ENCODE measurements around the gene PLSCR4. TPM values are rescaled to one million over a fixed set of nuclear protein-coding genes. Genes with fewer than 3 reads are reported as not detected.

Gene PLSCR4
- total RNA-seq, 1 donor from 2014 or later = 50.3 TPM

- Histone ChIP-seq H3K4me1 (peaks cover 46% of the 10 kb centered on the region), H3K9me3 (no peaks in the 10 kb centered on the region), H3K4me3 (no peak overlapping the region), H3K36me3 (no peaks in the 10 kb centered on the region), H3K27me3 (no peaks in the 10 kb centered on the region), H3K27ac (peak overlapping the region; percentile 57)
- no peak for DNase-seq (ENCODE audit: extremely low spot score in 2 of 2)
- TF ChIP-seq, protein P1, sequence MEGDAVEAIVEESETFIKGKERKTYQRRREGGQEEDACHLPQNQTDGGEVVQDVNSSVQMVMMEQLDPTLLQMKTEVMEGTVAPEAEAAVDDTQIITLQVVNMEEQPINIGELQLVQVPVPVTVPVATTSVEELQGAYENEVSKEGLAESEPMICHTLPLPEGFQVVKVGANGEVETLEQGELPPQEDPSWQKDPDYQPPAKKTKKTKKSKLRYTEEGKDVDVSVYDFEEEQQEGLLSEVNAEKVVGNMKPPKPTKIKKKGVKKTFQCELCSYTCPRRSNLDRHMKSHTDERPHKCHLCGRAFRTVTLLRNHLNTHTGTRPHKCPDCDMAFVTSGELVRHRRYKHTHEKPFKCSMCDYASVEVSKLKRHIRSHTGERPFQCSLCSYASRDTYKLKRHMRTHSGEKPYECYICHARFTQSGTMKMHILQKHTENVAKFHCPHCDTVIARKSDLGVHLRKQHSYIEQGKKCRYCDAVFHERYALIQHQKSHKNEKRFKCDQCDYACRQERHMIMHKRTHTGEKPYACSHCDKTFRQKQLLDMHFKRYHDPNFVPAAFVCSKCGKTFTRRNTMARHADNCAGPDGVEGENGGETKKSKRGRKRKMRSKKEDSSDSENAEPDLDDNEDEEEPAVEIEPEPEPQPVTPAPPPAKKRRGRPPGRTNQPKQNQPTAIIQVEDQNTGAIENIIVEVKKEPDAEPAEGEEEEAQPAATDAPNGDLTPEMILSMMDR (IDR thresholded peaks at IDR 0.05) = no peak
- peak in 1 of 2 donors; percentile 11 for TF ChIP-seq POLR2AphosphoS5 (IDR thresholded peaks at IDR 0.05; ENCODE audit: insufficient read depth in 1 of 2, low read depth in 1 of 2)
- intact Hi-C loops (cut with DNase I) = no loop called here
These were observed 108.1 kb downstream of the PLSCR4 start for GRCh38 chr3:146142757-146143156.

Other genes starting within 250 kb of the PLSCR4 start
- 27.0 TPM for gene PLOD2, start 89.9 kb downstream of the PLSCR4 start, total RNA-seq
- gene PLSCR2, start 218.5 kb upstream of the PLSCR4 start, total RNA-seq = not detected

All from vagina (tissue), 2 donors.